Natural killer cell (primary cell): ENCODE results near the gene STAU1. TPM values are rescaled to one million over a fixed set of nuclear protein-coding genes. Genes with fewer than 3 reads are reported as not detected.
"Not testable (repeated sequence)": the region's sequence is repeated elsewhere in the genome, so short reads cannot be mapped to it uniquely, and the experiment has no call there.

Experiments used
- ATAC-seq, 3 donors: fragments of 150-1000 bp in 2 of 3; fragments of 200-7000 bp in 1 of 3; cut with Tn5 transposase; 1 replicate in 1 of 3; 2 replicates in 2 of 3; pipeline ENCODE4 v1.10.0; 2021; ENCODE audit warnings: mild to moderate bottlenecking in 2 of 3, moderate library complexity in 2 of 3
- DNase-seq, 2 donors: peaks; one replicate each; pipeline versions ENCODE4 v3.0.0 to v3.0.0-alpha.2; 2013 to 2021; ENCODE audit warnings: mixed read lengths in 1 of 2
- H3K27ac ChIP-seq: one replicate; pipeline ENCODE4 v1.5.1; 2013; ENCODE audit warnings: mild to moderate bottlenecking, low read length
- H3K27me3 ChIP-seq: one replicate; pipeline ENCODE4 v1.6.1; 2013; ENCODE audit warnings: low read length; ENCODE audit not compliant: control insufficient read depth, insufficient read depth
- H3K36me3 ChIP-seq: one replicate; pipeline ENCODE4 v1.6.1; 2013; ENCODE audit warnings: low read length; ENCODE audit not compliant: control insufficient read depth, insufficient read depth
- H3K4me1 ChIP-seq: one replicate; pipeline ENCODE4 v1.6.1; 2013; ENCODE audit warnings: low read length; ENCODE audit not compliant: control insufficient read depth, insufficient read depth
- H3K4me3 ChIP-seq: one replicate; pipeline ENCODE4 v1.5.1; 2013; ENCODE audit warnings: low read length
- H3K9me3 ChIP-seq: one replicate; pipeline ENCODE4 v1.6.1; 2013; ENCODE audit warnings: low read length; ENCODE audit not compliant: control insufficient read depth, insufficient read depth
- H3K27ac Mint-ChIP-seq, 2 donors: one replicate each; pipeline ENCODE4 v1.8.0; 2022; ENCODE audit warnings: mild to moderate bottlenecking in 2 of 2, mixed read lengths in 2 of 2, moderate library complexity in 1 of 2
- H3K27me3 Mint-ChIP-seq, 2 donors: one replicate each; pipeline ENCODE4 v1.8.0; 2022; ENCODE audit warnings: low read depth in 2 of 2, mixed read lengths in 2 of 2
- H3K36me3 Mint-ChIP-seq: one replicate; pipeline ENCODE4 v1.8.0; 2022; ENCODE audit warnings: mixed read lengths
- H3K4me1 Mint-ChIP-seq, 2 donors: one replicate each; pipeline ENCODE4 v1.8.0; 2022; ENCODE audit warnings: mixed read lengths in 2 of 2
- H3K4me3 Mint-ChIP-seq: one replicate; pipeline ENCODE4 v1.8.0; 2022; ENCODE audit warnings: mild to moderate bottlenecking, moderate library complexity, mixed read lengths
- H3K9me3 Mint-ChIP-seq, 2 donors: one replicate each; pipeline ENCODE4 v1.8.0; 2022; ENCODE audit warnings: mixed read lengths in 2 of 2
- WGBS: methylation state at CpG from one replicate; pipeline ENCODE4 v1.1.7; 2013; ENCODE audit warnings: missing lambda C conversion rate; ENCODE audit not compliant: insufficient coverage; 5-methylcytosine and 5-hydroxymethylcytosine counted together
- intact Hi-C: fragments of 100-400 bp; cut with micrococcal nuclease; formaldehyde crosslinking; loops from one replicate; pipeline ENCODE4 v1.14.2; 2022
- total RNA-seq, 4 donors: library from RNA; stranded (reverse); fragments of 120-200 nt in 1 of 4; gene quantifications; one replicate each; pipeline versions ENCODE4 v1.2.3 to v1.2.4, GENCODE V29; 2013 to 2022
- TF ChIP-seq, protein P1 (sequence below): fragments of 200-600 bp; IDR thresholded peaks from one replicate; pipeline ENCODE4 v1.8.0; 2022; ENCODE audit warnings: antibody characterized with exemption

Gene STAU1
- total RNA-seq, 3 donors from 2014 or later (not counting 1 experiment from before 2014, with no cell fraction given): 47.3 to 54.9 (median 49.9) TPM

- Mint-ChIP-seq H3K4me1 (peaks cover 58 to 65% of the 10 kb centered on the region in 2 donors), H3K27me3 (peaks cover 0 to 3% of the 10 kb centered on the region in 2 donors), H3K27ac (peak overlapping the region in 1 of 2 donors; percentile 67), H3K9me3 (no peaks in the 10 kb centered on the region), H3K4me3 (peak overlapping the region; percentile 56), H3K36me3 (no peaks in the 10 kb centered on the region)
- DNase-seq (no peak), ATAC-seq (no peak)
- 83% methylated on average over 3 of the region's 6 CpGs for WGBS
- H3K4me3 ChIP-seq: no peak overlapping the region
- intact Hi-C loops: loop anchor here (5.0 kb wide), 2 partner anchors 53 to 138 kb away; partner anchors contain the start of gene CSE1L
- TF ChIP-seq, protein P1, sequence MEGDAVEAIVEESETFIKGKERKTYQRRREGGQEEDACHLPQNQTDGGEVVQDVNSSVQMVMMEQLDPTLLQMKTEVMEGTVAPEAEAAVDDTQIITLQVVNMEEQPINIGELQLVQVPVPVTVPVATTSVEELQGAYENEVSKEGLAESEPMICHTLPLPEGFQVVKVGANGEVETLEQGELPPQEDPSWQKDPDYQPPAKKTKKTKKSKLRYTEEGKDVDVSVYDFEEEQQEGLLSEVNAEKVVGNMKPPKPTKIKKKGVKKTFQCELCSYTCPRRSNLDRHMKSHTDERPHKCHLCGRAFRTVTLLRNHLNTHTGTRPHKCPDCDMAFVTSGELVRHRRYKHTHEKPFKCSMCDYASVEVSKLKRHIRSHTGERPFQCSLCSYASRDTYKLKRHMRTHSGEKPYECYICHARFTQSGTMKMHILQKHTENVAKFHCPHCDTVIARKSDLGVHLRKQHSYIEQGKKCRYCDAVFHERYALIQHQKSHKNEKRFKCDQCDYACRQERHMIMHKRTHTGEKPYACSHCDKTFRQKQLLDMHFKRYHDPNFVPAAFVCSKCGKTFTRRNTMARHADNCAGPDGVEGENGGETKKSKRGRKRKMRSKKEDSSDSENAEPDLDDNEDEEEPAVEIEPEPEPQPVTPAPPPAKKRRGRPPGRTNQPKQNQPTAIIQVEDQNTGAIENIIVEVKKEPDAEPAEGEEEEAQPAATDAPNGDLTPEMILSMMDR: no peak
- H3K4me1 ChIP-seq: peaks cover 16% of the 10 kb centered on the region
- H3K27me3 ChIP-seq: no peaks in the 10 kb centered on the region
- no peaks in the 10 kb centered on the region for H3K36me3 ChIP-seq
- H3K9me3 ChIP-seq: no peaks in the 10 kb centered on the region
- H3K27ac ChIP-seq: no peak overlapping the region
Observed at GRCh38 chr20:49185071-49185761, 2.9 kb downstream of the STAU1 start.

DNA sequence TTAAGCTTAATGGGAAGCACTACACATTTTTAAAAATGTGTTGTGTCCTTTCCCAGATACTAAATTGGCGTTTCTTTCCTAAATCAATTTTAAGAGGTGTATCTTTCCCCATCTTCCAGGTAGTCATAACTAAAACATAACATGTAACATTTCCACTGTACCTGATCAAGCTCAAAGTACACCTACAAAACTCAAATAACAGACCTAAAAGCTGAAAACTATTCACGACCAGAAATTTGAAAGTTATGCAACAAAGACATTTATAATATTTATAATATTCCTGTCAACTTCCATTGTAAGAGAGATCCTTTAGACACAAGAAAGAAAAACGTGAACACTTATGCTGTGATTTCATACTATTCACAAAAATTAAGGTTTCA is 3.5 kb downstream of the STAU1 start:
- no peaks in the 10 kb centered on the region for H3K36me3 ChIP-seq
- H3K4me1 ChIP-seq: peaks cover 16% of the 10 kb centered on the region
- Mint-ChIP-seq H3K27ac (peak overlapping the region in 1 of 2 donors; percentile 67), H3K27me3 (no peaks in the 10 kb centered on the region), H3K4me1 (peaks cover 58 to 70% of the 10 kb centered on the region in 2 donors), H3K4me3 (peak overlapping the region; percentile 56), H3K9me3 (no peaks in the 10 kb centered on the region), H3K36me3 (no peaks in the 10 kb centered on the region)
- TF ChIP-seq, protein P1: no peak
- H3K27me3 ChIP-seq: no peaks in the 10 kb centered on the region
- no peak for DNase-seq
- H3K9me3 ChIP-seq: no peaks in the 10 kb centered on the region
- no peak for ATAC-seq
- WGBS: 100% methylated on average over 1 of the region's 3 CpGs
- H3K27ac ChIP-seq: no peak overlapping the region
- intact Hi-C loops: loop anchor here (5.0 kb wide), 2 partner anchors 52 to 137 kb away; partner anchors contain the start of gene CSE1L
- H3K4me3 ChIP-seq: no peak overlapping the region

DNA sequence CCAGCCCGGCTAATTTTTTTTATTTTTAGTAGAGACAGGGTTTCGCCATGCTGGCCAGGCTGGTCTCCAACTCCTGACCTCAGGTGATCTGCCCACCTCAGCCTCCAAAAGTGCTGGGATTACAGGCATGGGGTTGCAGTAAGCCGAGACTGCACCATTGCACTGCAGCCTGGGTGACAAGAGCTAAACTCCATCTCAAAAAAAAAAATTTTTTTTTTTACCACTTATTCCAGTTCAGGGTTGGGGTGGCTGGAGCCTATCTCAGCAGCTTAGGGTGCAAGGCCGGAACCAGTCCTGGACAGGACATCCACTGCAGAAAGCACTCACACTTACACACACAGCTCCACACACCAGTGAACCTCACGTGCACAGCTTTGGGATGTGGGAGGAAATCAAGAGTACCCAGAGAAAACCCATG is 4.0 kb downstream of the STAU1 start:
- H3K27me3 Mint-ChIP-seq, H3K4me3 ChIP-seq, ATAC-seq, H3K27ac ChIP-seq, DNase-seq, H3K27me3 ChIP-seq, H3K9me3 Mint-ChIP-seq, H3K36me3 Mint-ChIP-seq, intact Hi-C loops, H3K9me3 ChIP-seq, H3K36me3 ChIP-seq: not testable (repeated sequence)
- peak overlapping the region; percentile 9 for H3K4me3 Mint-ChIP-seq
- H3K4me1 ChIP-seq: peaks cover 16% of the 10 kb centered on the region
- WGBS: 94% methylated on average over 4 of the region's 5 CpGs
- peaks cover 61 to 74% of the 10 kb centered on the region in 2 donors for H3K4me1 Mint-ChIP-seq
- H3K27ac Mint-ChIP-seq: peak overlapping the region in 1 of 2 donors; percentile 67

- Mint-ChIP-seq H3K9me3 (no peaks in the 10 kb centered on the region), H3K4me1 (peaks cover 61 to 71% of the 10 kb centered on the region in 2 donors), H3K36me3 (no peaks in the 10 kb centered on the region), H3K4me3 (no peak overlapping the region), H3K27me3 (no peaks in the 10 kb centered on the region), H3K27ac (peak overlapping the region; percentile 57 to 61)
- DNase-seq (no peak), ATAC-seq (no peak)
- intact Hi-C loops: no loop called here
- Histone ChIP-seq H3K4me3 (no peak overlapping the region), H3K27me3 (no peaks in the 10 kb centered on the region), H3K9me3 (no peaks in the 10 kb centered on the region), H3K4me1 (peaks cover 12% of the 10 kb centered on the region), H3K27ac (no peak overlapping the region), H3K36me3 (no peaks in the 10 kb centered on the region)
- TF ChIP-seq, protein P1: no peak
- 93% methylated on average over 3 of the region's 3 CpGs for WGBS
Observed at GRCh38 chr20:49183444-49183843, 4.7 kb downstream of the STAU1 start.
